HepG2 (cell line): Measurements from ENCODE around the gene STIMATE. TPM values are rescaled to one million over a fixed set of nuclear protein-coding genes. Genes with fewer than 3 reads are reported as not detected.

Experiments used
- ATAC-seq: fragments of 200-7000 bp; cut with Tn5 transposase; 3 replicates; pipeline ENCODE4 v1.9.1; 2020; ENCODE audit warnings: mild to moderate bottlenecking, moderate library complexity
- BruUV-seq: library from RNA; stranded (reverse); fragments of 400-500 nt; replicated peaks from 2 replicates; lab custom pipeline; 2021; lab: Mats Ljungman, UMichigan
- CTCF ChIA-PET: fragments of 300-600 bp; formaldehyde crosslinking; extraction: SDS; loops from one replicate; lab custom pipeline; 2021; ENCODE audit warnings: low total read pairs, inconsistent platforms, low intra/inter-chr PET ratio; lab: Yijun Ruan, JAX
- POLR2A ChIA-PET: fragments of 350-600 bp; sonication (Branson Sonifier 250); formaldehyde crosslinking; loops from one replicate; lab custom pipeline; 2020; ENCODE audit warnings: antibody characterized with exemption, inconsistent platforms; lab: Yijun Ruan, JAX
- DNase-seq: peaks from one replicate; pipeline ENCODE4 v3.0.0-alpha.2; 2015; ENCODE audit warnings: low spot score
- FAIRE-seq: peaks from 3 replicates; lab custom pipeline; 2011; peaks lifted over from hg19 to GRCh38; lab: Jason Lieb, UNC
- H2AFZ ChIP-seq: one replicate; pipeline ENCODE4 v1.6.1; 2011; ENCODE audit warnings: low read length, inconsistent platforms
- H3K27ac ChIP-seq: fragments of 300-600 bp; 3 replicates; pipeline ENCODE4 v1.8.0; 2011; ENCODE audit warnings: mixed run types, mild to moderate bottlenecking, mixed read lengths, low read length, inconsistent platforms; ENCODE audit not compliant: insufficient read depth; ENCODE audit errors: extremely low read length
- H3K27me3 ChIP-seq, 2 experiments: fragments of 200-600 bp in 1 of 2; 2 replicates in 1 of 2; 3 replicates in 1 of 2; pipeline versions ENCODE4 v1.6.0 to v1.8.0; 2011; ENCODE audit warnings: low read length in 2 of 2, mild to moderate bottlenecking in 2 of 2, moderate library complexity in 2 of 2, inconsistent platforms in 1 of 2; ENCODE audit not compliant: insufficient read depth in 2 of 2, control insufficient read depth in 1 of 2
- H3K36me3 ChIP-seq, 2 experiments: fragments of 200-600 bp in 1 of 2; replicated peaks in 1 of 2; 2 replicates in 1 of 2; 3 replicates in 1 of 2; pipeline versions ENCODE4 v1.5.1 to v1.8.0; 2011; ENCODE audit warnings: low read length in 2 of 2, inconsistent platforms in 1 of 2; ENCODE audit not compliant: insufficient read depth in 2 of 2, control insufficient read depth in 1 of 2
- H3K4me1 ChIP-seq: 2 replicates; pipeline ENCODE4 v1.5.1; 2012; ENCODE audit warnings: low read length, inconsistent platforms; ENCODE audit not compliant: insufficient read depth
- H3K4me2 ChIP-seq: 2 replicates; pipeline ENCODE4 v1.6.0; 2011; ENCODE audit warnings: low read depth, low read length, inconsistent platforms
- H3K4me3 ChIP-seq, 3 experiments: fragments of 200-600 bp in 1 of 3; sonication (generic), shearing (Covaris generic) in 1 of 3; replicated peaks in 1 of 3; 2 replicates each; pipeline ENCODE4 v1.5.1; 2011 to 2016; ENCODE audit warnings: low read length in 3 of 3, inconsistent platforms in 2 of 3, low read depth in 2 of 3, mild to moderate bottlenecking in 2 of 3, control low read depth in 1 of 3, mixed read lengths in 1 of 3; ENCODE audit not compliant: insufficient read depth in 1 of 3
- H3K79me2 ChIP-seq: one replicate; pipeline ENCODE4 v1.6.1; 2011; ENCODE audit warnings: low read length, inconsistent platforms; ENCODE audit not compliant: insufficient read depth
- H3K9ac ChIP-seq: 2 replicates; pipeline ENCODE4 v1.6.0; 2011; ENCODE audit warnings: mild to moderate bottlenecking, low read depth, low read length, inconsistent platforms; ENCODE audit not compliant: insufficient read depth
- H3K9me3 ChIP-seq: 2 replicates; pipeline ENCODE4 v1.5.1; 2012; ENCODE audit warnings: mild to moderate bottlenecking, low read length
- H4K20me1 ChIP-seq: 2 replicates; pipeline ENCODE4 v1.6.0; 2011; ENCODE audit warnings: inconsistent platforms, mild to moderate bottlenecking, low read length, moderate library complexity; ENCODE audit not compliant: insufficient read depth
- ELF1 ChIP-seq: sonication (generic); formaldehyde crosslinking; IDR thresholded peaks from 2 replicates; pipeline ENCODE4 v1.4.0; 2020; ENCODE audit warnings: missing genetic modification reagents
- FOXA1 ChIP-seq, 2 experiments: fragments of 450-650 bp in 1 of 2; sonication (generic) in 1 of 2; formaldehyde crosslinking in 1 of 2; IDR thresholded peaks; 2 replicates each; pipeline versions ENCODE4 v1.4.0 to v1.6.1; 2016 to 2020; ENCODE audit warnings: missing genetic modification reagents in 1 of 2
- HHEX ChIP-seq: IDR thresholded peaks from 2 replicates; pipeline ENCODE4 v1.6.1; 2016; ENCODE audit warnings: control low read depth
- KLF13 ChIP-seq: sonication (generic); formaldehyde crosslinking; IDR thresholded peaks from 2 replicates; pipeline ENCODE4 v1.4.0; 2020; ENCODE audit warnings: mild to moderate bottlenecking, missing genetic modification reagents
- MBD4 ChIP-seq: IDR thresholded peaks from 2 replicates; pipeline ENCODE4 v1.6.1; 2012; ENCODE audit warnings: low read length, inconsistent platforms, borderline replicate concordance
- PHF8 ChIP-seq: sonication (generic); formaldehyde crosslinking; IDR thresholded peaks from 2 replicates; pipeline ENCODE4 v1.5.0; 2020; ENCODE audit warnings: missing genetic modification reagents
- RAD21 ChIP-seq: fragments of 450-650 bp; formaldehyde crosslinking; IDR thresholded peaks from 2 replicates; pipeline ENCODE4 v1.5.0; 2020; ENCODE audit warnings: mild to moderate bottlenecking
- ZKSCAN1 ChIP-seq: fragments of 150-350 bp; IDR thresholded peaks from 2 replicates; pipeline ENCODE4 v1.6.1; 2014; ENCODE audit warnings: low read length
- ZNF264 ChIP-seq: sonication (generic); formaldehyde crosslinking; IDR thresholded peaks from 2 replicates; pipeline ENCODE4 v1.4.0; 2020; ENCODE audit warnings: missing genetic modification reagents
- ZNF446 ChIP-seq: sonication (generic); formaldehyde crosslinking; IDR thresholded peaks from 2 replicates; pipeline ENCODE4 v1.5.0; 2020; ENCODE audit warnings: mild to moderate bottlenecking, missing genetic modification reagents
- ZNF496 ChIP-seq: sonication (generic); formaldehyde crosslinking; IDR thresholded peaks from 2 replicates; pipeline ENCODE4 v1.8.1; 2023; ENCODE audit warnings: mild to moderate bottlenecking, moderate library complexity, missing genetic modification reagents; ENCODE audit not compliant: insufficient replicate concordance
- ZNF615 ChIP-seq: sonication (generic); formaldehyde crosslinking; IDR thresholded peaks from 2 replicates; pipeline ENCODE4 v1.5.0; 2020; ENCODE audit warnings: mild to moderate bottlenecking, missing genetic modification reagents, borderline replicate concordance
- ZNF660 ChIP-seq: sonication (generic); formaldehyde crosslinking; IDR thresholded peaks from 2 replicates; pipeline ENCODE4 v1.5.1; 2020; ENCODE audit warnings: mild to moderate bottlenecking, low read depth, missing genetic modification reagents, borderline replicate concordance
- ZNF775 ChIP-seq: sonication (generic); formaldehyde crosslinking; IDR thresholded peaks from 2 replicates; pipeline ENCODE4 v1.4.0; 2020; ENCODE audit warnings: missing genetic modification reagents, mild to moderate bottlenecking, moderate library complexity, borderline replicate concordance
- WGBS: methylation state at CpG from one replicate; pipeline ENCODE4 v1.1.6; 2017; ENCODE audit warnings: low lambda C conversion rate; 5-methylcytosine and 5-hydroxymethylcytosine counted together
- in situ Hi-C: cut with HindIII; loops from 2 replicates; pipeline ENCODE4 v1.10.0; 2017; ENCODE audit warnings: low pct_unique_long_range_greater_than_20kb; ENCODE audit not compliant: extremely low pct_ligation_motif_present
- intact Hi-C: fragments of 100-400 bp; cut with micrococcal nuclease; formaldehyde crosslinking; loops from one replicate; pipeline ENCODE4 v1.10.0; 2022; ENCODE audit not compliant: unreplicated experiment
- polyA plus RNA-seq, 8 experiments: library from polyadenylated mRNA; depleted of rRNA in 3 of 8; stranded (reverse) in 7 of 8; unstranded in 1 of 8; fragments of >200 nt; fragmentation: Illumina TruSeq in 4 of 8; extraction: Trizol in 4 of 8; gene quantifications; 2 replicates each; pipeline versions ENCODE4 v1.2.1 to v1.2.3, GENCODE V29; 2011 to 2016; ENCODE audit warnings: low read depth in 4 of 8, missing spikeins in 1 of 8, mixed read lengths in 1 of 8; ENCODE audit not compliant: insufficient read depth in 1 of 8
- total RNA-seq, 5 experiments: library from RNA; depleted of rRNA; stranded (reverse); fragments of >200 nt; fragmentation: Illumina TruSeq; extraction: Trizol; gene quantifications; 2 replicates each; pipeline ENCODE4 v1.2.3, GENCODE V29; 2016; ENCODE audit warnings: low read depth in 1 of 5
- TF ChIP-seq, protein P1 (sequence below): sonication (generic); formaldehyde crosslinking; IDR thresholded peaks from 2 replicates; pipeline ENCODE4 v1.5.0; 2020; ENCODE audit warnings: mild to moderate bottlenecking, missing genetic modification reagents
- TF ChIP-seq, protein P2 (sequence below): sonication (generic); formaldehyde crosslinking; IDR thresholded peaks from 2 replicates; pipeline ENCODE4 v1.5.1; 2020; ENCODE audit warnings: mild to moderate bottlenecking, missing genetic modification reagents, moderate library complexity
- TF ChIP-seq, protein P3 (sequence below): sonication (generic); formaldehyde crosslinking; IDR thresholded peaks from 2 replicates; pipeline ENCODE4 v1.4.0; 2020; ENCODE audit warnings: missing genetic modification reagents

Gene STIMATE
- total and polyA plus RNA-seq, 2 of the 13 experiments (the other 11 are each of a cell fraction or from before 2014, with no cell fraction given) = 5.7 to 11.7 TPM

DNA sequence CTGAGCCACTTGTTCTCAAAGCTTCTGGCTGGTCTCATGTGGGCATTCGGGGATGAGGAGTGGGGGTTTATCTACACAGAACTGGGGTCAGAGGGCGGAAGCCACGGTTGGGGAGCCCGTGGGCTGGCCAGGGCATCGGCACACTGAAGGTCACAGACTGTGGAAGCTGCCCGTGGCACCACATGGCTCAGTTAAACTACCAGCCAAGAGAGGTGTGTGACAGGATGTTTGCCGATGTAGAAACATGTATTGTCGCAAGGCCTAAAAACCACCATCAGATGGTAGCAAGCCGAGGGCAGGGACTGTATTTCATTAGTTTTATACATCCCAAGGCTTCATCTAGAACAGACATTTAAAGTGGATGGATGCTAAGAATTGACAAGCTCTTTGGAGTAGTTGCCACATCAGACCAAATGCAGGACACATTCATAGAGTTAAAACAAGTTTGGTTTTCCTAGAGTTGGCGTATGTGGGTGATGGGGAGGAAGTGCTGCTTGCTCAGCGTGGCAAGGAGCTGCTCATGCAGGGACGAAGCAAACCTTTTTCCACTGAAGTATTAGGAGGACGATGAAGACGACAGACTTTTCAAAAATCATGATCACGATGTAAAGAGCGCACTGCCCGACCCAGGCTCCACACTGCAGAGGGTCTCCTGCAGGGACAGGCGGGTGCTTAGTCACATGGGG, 52.9 kb downstream of the STIMATE start:
- H3K9ac ChIP-seq = no peak overlapping the region
- WGBS = 66% methylated on average over 14 of the region's 18 CpGs
- H3K4me3 ChIP-seq = no peak overlapping the region
- H3K9me3 ChIP-seq = no peaks in the 10 kb centered on the region
- intact Hi-C loops (loop anchor here (2.0 kb wide), 1 partner anchor 16 kb away; no protein-coding TSS in a partner anchor), in situ Hi-C loops (no loop called here)
- no peak overlapping the region for H3K4me2 ChIP-seq
- H4K20me1 ChIP-seq = no peaks in the 10 kb centered on the region
- H3K27me3 ChIP-seq = no peaks in the 10 kb centered on the region
- ATAC-seq = no peak
- CTCF ChIA-PET = interaction anchor here (1.2 kb wide), 1 partner anchor 212 kb away, joined by 4 read pairs; no protein-coding TSS in a partner anchor
- H2AFZ ChIP-seq = no peak overlapping the region
- H3K4me1 ChIP-seq = peaks cover 26% of the 10 kb centered on the region
- FAIRE-seq = no peak
- H3K36me3 ChIP-seq = peaks cover 1 to 4% of the 10 kb centered on the region in 2 experiments; a peak in 2 of 5 replicates
- no peaks in the 10 kb centered on the region for H3K79me2 ChIP-seq
- POLR2A ChIA-PET = interaction anchor here (0.8 to 1.3 kb wide), 3 partner anchors 10 to 53 kb away, joined by 3 to 4 read pairs (median 3); partner anchors contain the start of genes MUSTN1 and STIMATE
- no peak overlapping the region for H3K27ac ChIP-seq
- peak; percentile 20 for DNase-seq
- BruUV-seq = no TSS peak
- TF ChIP-seq FOXA1 (IDR thresholded peaks at IDR 0.05) (no peak), FOXA1 (CRISPR knock-in tag; IDR thresholded peaks at IDR 0.05) (peak; percentile 36; the same call in 1 of the 2 replicates), ZNF446 (CRISPR knock-in tag) (no peak), MBD4 (no peak), RAD21 (CRISPR knock-in tag) (no peak), KLF13 (no peak), ZNF615 (CRISPR knock-in tag) (no peak), HHEX (no peak), ZNF496 (no peak), PHF8 (CRISPR knock-in tag) (no peak), ZNF660 (no peak), ZNF775 (no peak), ZKSCAN1 (no peak), ZNF264 (CRISPR knock-in tag) (no peak), ELF1 (CRISPR knock-in tag) (no peak)
- TF ChIP-seq, protein P1, sequence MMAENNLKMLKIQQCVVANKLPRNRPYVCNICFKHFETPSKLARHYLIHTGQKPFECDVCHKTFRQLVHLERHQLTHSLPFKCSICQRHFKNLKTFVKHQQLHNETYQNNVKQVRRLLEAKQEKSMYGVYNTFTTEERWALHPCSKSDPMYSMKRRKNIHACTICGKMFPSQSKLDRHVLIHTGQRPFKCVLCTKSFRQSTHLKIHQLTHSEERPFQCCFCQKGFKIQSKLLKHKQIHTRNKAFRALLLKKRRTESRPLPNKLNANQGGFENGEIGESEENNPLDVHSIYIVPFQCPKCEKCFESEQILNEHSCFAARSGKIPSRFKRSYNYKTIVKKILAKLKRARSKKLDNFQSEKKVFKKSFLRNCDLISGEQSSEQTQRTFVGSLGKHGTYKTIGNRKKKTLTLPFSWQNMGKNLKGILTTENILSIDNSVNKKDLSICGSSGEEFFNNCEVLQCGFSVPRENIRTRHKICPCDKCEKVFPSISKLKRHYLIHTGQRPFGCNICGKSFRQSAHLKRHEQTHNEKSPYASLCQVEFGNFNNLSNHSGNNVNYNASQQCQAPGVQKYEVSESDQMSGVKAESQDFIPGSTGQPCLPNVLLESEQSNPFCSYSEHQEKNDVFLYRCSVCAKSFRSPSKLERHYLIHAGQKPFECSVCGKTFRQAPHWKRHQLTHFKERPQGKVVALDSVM (CRISPR knock-in tag) = no peak
- TF ChIP-seq, protein P2, sequence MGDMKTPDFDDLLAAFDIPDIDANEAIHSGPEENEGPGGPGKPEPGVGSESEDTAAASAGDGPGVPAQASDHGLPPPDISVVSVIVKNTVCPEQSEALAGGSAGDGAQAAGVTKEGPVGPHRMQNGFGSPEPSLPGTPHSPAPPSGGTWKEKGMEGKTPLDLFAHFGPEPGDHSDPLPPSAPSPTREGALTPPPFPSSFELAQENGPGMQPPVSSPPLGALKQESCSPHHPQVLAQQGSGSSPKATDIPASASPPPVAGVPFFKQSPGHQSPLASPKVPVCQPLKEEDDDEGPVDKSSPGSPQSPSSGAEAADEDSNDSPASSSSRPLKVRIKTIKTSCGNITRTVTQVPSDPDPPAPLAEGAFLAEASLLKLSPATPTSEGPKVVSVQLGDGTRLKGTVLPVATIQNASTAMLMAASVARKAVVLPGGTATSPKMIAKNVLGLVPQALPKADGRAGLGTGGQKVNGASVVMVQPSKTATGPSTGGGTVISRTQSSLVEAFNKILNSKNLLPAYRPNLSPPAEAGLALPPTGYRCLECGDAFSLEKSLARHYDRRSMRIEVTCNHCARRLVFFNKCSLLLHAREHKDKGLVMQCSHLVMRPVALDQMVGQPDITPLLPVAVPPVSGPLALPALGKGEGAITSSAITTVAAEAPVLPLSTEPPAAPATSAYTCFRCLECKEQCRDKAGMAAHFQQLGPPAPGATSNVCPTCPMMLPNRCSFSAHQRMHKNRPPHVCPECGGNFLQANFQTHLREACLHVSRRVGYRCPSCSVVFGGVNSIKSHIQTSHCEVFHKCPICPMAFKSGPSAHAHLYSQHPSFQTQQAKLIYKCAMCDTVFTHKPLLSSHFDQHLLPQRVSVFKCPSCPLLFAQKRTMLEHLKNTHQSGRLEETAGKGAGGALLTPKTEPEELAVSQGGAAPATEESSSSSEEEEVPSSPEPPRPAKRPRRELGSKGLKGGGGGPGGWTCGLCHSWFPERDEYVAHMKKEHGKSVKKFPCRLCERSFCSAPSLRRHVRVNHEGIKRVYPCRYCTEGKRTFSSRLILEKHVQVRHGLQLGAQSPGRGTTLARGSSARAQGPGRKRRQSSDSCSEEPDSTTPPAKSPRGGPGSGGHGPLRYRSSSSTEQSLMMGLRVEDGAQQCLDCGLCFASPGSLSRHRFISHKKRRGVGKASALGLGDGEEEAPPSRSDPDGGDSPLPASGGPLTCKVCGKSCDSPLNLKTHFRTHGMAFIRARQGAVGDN = 0 out of 2 replicates have a peak, but pooled peaks have one; percentile 16
- TF ChIP-seq, protein P3, sequence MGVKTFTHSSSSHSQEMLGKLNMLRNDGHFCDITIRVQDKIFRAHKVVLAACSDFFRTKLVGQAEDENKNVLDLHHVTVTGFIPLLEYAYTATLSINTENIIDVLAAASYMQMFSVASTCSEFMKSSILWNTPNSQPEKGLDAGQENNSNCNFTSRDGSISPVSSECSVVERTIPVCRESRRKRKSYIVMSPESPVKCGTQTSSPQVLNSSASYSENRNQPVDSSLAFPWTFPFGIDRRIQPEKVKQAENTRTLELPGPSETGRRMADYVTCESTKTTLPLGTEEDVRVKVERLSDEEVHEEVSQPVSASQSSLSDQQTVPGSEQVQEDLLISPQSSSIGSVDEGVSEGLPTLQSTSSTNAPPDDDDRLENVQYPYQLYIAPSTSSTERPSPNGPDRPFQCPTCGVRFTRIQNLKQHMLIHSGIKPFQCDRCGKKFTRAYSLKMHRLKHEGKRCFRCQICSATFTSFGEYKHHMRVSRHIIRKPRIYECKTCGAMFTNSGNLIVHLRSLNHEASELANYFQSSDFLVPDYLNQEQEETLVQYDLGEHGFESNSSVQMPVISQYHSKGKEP (CRISPR knock-in tag) = no peak
